ENCODE results near the gene BABAM2. TPM values are rescaled to one million over a fixed set of nuclear protein-coding genes. Genes with fewer than 3 reads are reported as not detected.

The BABAM2 gene
- total RNA-seq, 1 experiment from 2014 or later, result 43.5 TPM

DNA sequence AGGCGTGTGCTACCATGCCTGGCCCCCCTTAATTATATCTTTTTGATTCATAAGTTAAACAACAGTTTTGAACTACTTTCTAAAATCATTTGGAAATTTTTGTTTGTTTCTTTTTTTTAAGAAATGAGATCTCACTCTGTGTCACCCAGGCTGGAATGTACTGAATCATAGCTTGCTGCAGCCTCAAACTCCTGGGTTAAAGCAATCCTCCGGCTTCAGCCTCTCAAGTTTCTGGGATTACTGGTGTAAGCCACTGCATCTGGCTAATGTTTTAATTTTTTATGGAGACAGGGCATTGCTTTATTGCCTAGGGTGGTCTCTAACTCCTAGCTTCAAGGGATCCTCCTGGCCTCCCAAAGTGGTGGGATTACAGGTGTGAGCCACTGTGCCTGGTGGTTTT, 71.5 kb downstream of the BABAM2 start:
- BruUV-seq (replicated peaks), result no TSS peak
- TF ChIP-seq, protein P1, sequence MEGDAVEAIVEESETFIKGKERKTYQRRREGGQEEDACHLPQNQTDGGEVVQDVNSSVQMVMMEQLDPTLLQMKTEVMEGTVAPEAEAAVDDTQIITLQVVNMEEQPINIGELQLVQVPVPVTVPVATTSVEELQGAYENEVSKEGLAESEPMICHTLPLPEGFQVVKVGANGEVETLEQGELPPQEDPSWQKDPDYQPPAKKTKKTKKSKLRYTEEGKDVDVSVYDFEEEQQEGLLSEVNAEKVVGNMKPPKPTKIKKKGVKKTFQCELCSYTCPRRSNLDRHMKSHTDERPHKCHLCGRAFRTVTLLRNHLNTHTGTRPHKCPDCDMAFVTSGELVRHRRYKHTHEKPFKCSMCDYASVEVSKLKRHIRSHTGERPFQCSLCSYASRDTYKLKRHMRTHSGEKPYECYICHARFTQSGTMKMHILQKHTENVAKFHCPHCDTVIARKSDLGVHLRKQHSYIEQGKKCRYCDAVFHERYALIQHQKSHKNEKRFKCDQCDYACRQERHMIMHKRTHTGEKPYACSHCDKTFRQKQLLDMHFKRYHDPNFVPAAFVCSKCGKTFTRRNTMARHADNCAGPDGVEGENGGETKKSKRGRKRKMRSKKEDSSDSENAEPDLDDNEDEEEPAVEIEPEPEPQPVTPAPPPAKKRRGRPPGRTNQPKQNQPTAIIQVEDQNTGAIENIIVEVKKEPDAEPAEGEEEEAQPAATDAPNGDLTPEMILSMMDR (IDR thresholded peaks at IDR 0.05; ENCODE audit: unreplicated experiment), result no peak
- H3K27me3 Mint-ChIP-seq (ENCODE audit: unreplicated experiment), result no peaks in the 10 kb centered on the region
- H3K9me3 Mint-ChIP-seq (ENCODE audit: low read depth, unreplicated experiment), result peaks cover 9% of the 10 kb centered on the region
- no peaks in the 10 kb centered on the region for H3K36me3 Mint-ChIP-seq (ENCODE audit: insufficient read depth, unreplicated experiment)
- peaks cover 35% of the 10 kb centered on the region for H3K4me1 Mint-ChIP-seq (ENCODE audit: low read depth, unreplicated experiment)
- DNase-seq, result no peak
- intact Hi-C loops (cut with micrococcal nuclease; ENCODE audit: unreplicated experiment), result no loop called here
- H3K4me3 Mint-ChIP-seq (ENCODE audit: low read depth, unreplicated experiment), result no peak overlapping the region
- no peak overlapping the region for H3K27ac Mint-ChIP-seq (ENCODE audit: unreplicated experiment)
- CTCF ChIA-PET, result no interaction called here

DNA sequence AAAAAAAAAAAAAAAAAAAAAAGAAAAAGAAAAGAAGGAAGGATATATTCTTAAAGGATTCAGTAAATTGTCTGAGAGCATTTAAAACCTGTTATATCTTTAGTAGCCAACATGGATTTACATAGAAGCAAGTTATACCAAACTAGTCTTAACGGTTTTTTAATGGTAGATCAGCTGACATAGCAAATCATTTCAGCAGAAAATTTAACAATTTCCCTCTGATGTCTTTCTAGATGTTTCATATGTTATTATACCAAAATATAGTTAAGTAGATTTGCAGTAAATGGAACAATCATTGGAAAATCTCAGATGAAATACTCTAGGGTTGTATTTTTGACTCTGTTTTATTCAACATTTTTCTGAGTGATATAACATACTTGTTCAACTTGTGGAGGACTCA, 72.9 kb downstream of the BABAM2 start:
- TF ChIP-seq, protein P1 (IDR thresholded peaks at IDR 0.05; ENCODE audit: unreplicated experiment), result no peak
- intact Hi-C loops (cut with micrococcal nuclease; ENCODE audit: unreplicated experiment), result no loop called here
- H3K36me3 Mint-ChIP-seq (ENCODE audit: insufficient read depth, unreplicated experiment), result no peaks in the 10 kb centered on the region

DNA sequence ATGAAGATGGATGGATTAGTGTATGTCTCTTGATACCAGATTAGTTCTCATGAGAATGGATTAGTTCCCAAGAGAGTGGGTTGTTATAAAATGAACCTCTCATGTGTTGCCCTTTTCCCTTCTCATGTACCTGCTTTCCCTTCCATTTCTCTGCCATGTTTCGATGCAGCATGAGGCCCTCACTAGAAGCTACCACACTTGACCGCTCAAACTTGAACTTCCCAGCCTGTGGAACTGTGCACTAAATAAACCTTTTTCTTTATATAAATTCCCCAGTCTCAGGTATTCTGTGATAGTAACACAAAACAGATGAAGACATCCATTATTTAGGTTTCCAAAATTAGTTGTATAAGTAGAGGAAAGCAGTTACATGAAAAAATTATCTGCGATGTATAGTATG, 73.5 kb downstream of the BABAM2 start:
- BruUV-seq (replicated peaks), result no TSS peak
- H3K4me1 Mint-ChIP-seq (ENCODE audit: low read depth, unreplicated experiment), result peaks cover 19% of the 10 kb centered on the region
- H3K27ac Mint-ChIP-seq (ENCODE audit: unreplicated experiment), result no peak overlapping the region
- H3K27me3 Mint-ChIP-seq (ENCODE audit: unreplicated experiment), result no peaks in the 10 kb centered on the region
- H3K36me3 Mint-ChIP-seq (ENCODE audit: insufficient read depth, unreplicated experiment), result no peaks in the 10 kb centered on the region
- TF ChIP-seq, protein P1 (IDR thresholded peaks at IDR 0.05; ENCODE audit: unreplicated experiment), result no peak
- no peak overlapping the region for H3K4me3 Mint-ChIP-seq (ENCODE audit: low read depth, unreplicated experiment)
- DNase-seq, result no peak
- intact Hi-C loops (cut with micrococcal nuclease; ENCODE audit: unreplicated experiment), result no loop called here
- H3K9me3 Mint-ChIP-seq (ENCODE audit: low read depth, unreplicated experiment), result peaks cover 15% of the 10 kb centered on the region
- CTCF ChIA-PET, result no interaction called here

More for the DNA sequence above, 72.9 kb downstream of the BABAM2 start:
- BruUV-seq (replicated peaks), result no TSS peak
- H3K27ac Mint-ChIP-seq (ENCODE audit: unreplicated experiment), result no peak overlapping the region
- H3K9me3 Mint-ChIP-seq (ENCODE audit: low read depth, unreplicated experiment), result peaks cover 15% of the 10 kb centered on the region
- H3K4me3 Mint-ChIP-seq (ENCODE audit: low read depth, unreplicated experiment), result no peak overlapping the region
- CTCF ChIA-PET, result interaction anchor here (0.7 kb wide), 1 partner anchor 123 kb away, joined by 5 read pairs; no protein-coding TSS in a partner anchor
- peaks cover 21% of the 10 kb centered on the region for H3K4me1 Mint-ChIP-seq (ENCODE audit: low read depth, unreplicated experiment)
- H3K27me3 Mint-ChIP-seq (ENCODE audit: unreplicated experiment), result no peaks in the 10 kb centered on the region
- DNase-seq, result no peak

DNA sequence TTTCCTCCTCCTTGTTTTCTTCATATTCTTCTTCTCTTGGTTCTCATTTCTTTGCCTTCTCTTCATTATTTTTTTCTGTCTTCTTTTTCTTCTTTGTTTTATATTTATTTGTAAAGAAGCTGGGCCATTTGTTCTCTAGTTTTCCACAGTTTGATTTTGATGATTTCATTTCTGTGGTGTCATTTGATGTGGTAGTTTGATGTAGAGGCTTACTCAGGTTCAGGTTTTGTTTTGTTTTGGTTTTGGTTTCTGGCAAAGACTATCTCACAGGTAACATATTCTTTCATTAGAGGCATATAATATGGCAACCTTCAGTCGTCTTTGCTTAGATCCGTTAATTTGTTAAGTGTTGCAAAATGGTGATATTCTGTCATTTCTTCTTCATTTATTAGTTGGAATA, 75.3 kb downstream of the BABAM2 start:
- H3K27ac Mint-ChIP-seq (ENCODE audit: unreplicated experiment), result no peak overlapping the region
- intact Hi-C loops (cut with micrococcal nuclease; ENCODE audit: unreplicated experiment), result no loop called here
- CTCF ChIA-PET, result no interaction called here
- BruUV-seq (replicated peaks), result no TSS peak
- H3K9me3 Mint-ChIP-seq (ENCODE audit: low read depth, unreplicated experiment), result peaks cover 17% of the 10 kb centered on the region
- no peak for DNase-seq
- H3K36me3 Mint-ChIP-seq (ENCODE audit: insufficient read depth, unreplicated experiment), result no peaks in the 10 kb centered on the region
- TF ChIP-seq, protein P1 (IDR thresholded peaks at IDR 0.05; ENCODE audit: unreplicated experiment), result no peak
- H3K4me3 Mint-ChIP-seq (ENCODE audit: low read depth, unreplicated experiment), result no peak overlapping the region
- peaks cover 6% of the 10 kb centered on the region for H3K4me1 Mint-ChIP-seq (ENCODE audit: low read depth, unreplicated experiment)
- no peaks in the 10 kb centered on the region for H3K27me3 Mint-ChIP-seq (ENCODE audit: unreplicated experiment)
